Left lung (tissue), 10 donors: ENCODE data around the gene ATCAY. TPM values are rescaled to one million over a fixed set of nuclear protein-coding genes. Genes with fewer than 3 reads are reported as not detected.

Experiments used
- ATAC-seq: fragments of 200-7000 bp; cut with Tn5 transposase; one replicate; pipeline ENCODE4 v1.9.1; 2020; ENCODE audit warnings: moderate library complexity
- DNase-seq, 4 donors: peaks; one replicate each; pipeline ENCODE4 v3.0.0-alpha.2; 2013 to 2020
- H3K27ac ChIP-seq, 2 donors: fragments of 200-600 bp; sonication (generic) in 1 of 2; one replicate each; pipeline versions ENCODE4 v1.5.0 to v1.8.0; 2020 to 2021
- H3K27me3 ChIP-seq, 2 donors: fragments of 200-600 bp; sonication (generic) in 1 of 2; one replicate each; pipeline versions ENCODE4 v1.5.0 to v1.8.0; 2020 to 2021
- H3K36me3 ChIP-seq, 2 donors: fragments of 200-600 bp; sonication (generic) in 1 of 2; one replicate each; pipeline versions ENCODE4 v1.5.0 to v1.8.0; 2020 to 2021
- H3K4me1 ChIP-seq, 2 donors: fragments of 200-600 bp; one replicate each; pipeline ENCODE4 v1.8.0; 2021
- H3K4me3 ChIP-seq, 2 donors: fragments of 200-600 bp; sonication (generic) in 1 of 2; one replicate each; pipeline versions ENCODE4 v1.5.0 to v1.8.0; 2020 to 2021; ENCODE audit warnings: mild to moderate bottlenecking in 1 of 2
- H3K9me3 ChIP-seq, 2 donors: fragments of 200-600 bp; sonication (generic) in 1 of 2; one replicate each; pipeline versions ENCODE4 v1.5.0 to v1.8.0; 2020 to 2021
- intact Hi-C, 2 donors: fragments of 100-400 bp; cut with DNase I; formaldehyde crosslinking; loops; one replicate each; pipeline versions ENCODE4 v1.11.2 to v1.14.2; 2022
- polyA plus RNA-seq, 6 donors: library from polyadenylated mRNA; unstranded; fragments of 120-200 nt; gene quantifications; one replicate each; pipeline ENCODE4 v1.2.1, GENCODE V29; 2013; ENCODE audit not compliant: insufficient read length in 6 of 6
- total RNA-seq, 2 donors: library from RNA; stranded (reverse); fragmentation: NEBNext Ultra II Directional; extraction: Animal tissue kit (Norgen Biotek cat#: 25700); gene quantifications; one replicate each; pipeline ENCODE4 v1.2.1, GENCODE V29; 2021
- TF ChIP-seq, protein P1 (sequence below), 2 donors: fragments of 200-600 bp; sonication (generic) in 1 of 2; IDR thresholded peaks; one replicate each; pipeline versions ENCODE4 v1.5.0 to v1.8.0; 2021; ENCODE audit warnings: antibody characterized with exemption in 2 of 2
- donor health status: DM: no; HTN: yes; CAD: no.
- donor health status: DM: no; HTN: no; CAD: no.

ATCAY gene
- total and polyA plus RNA-seq, 8 donors: 0.14 to 0.34 (median 0.16) TPM; not detected in 2

DNA sequence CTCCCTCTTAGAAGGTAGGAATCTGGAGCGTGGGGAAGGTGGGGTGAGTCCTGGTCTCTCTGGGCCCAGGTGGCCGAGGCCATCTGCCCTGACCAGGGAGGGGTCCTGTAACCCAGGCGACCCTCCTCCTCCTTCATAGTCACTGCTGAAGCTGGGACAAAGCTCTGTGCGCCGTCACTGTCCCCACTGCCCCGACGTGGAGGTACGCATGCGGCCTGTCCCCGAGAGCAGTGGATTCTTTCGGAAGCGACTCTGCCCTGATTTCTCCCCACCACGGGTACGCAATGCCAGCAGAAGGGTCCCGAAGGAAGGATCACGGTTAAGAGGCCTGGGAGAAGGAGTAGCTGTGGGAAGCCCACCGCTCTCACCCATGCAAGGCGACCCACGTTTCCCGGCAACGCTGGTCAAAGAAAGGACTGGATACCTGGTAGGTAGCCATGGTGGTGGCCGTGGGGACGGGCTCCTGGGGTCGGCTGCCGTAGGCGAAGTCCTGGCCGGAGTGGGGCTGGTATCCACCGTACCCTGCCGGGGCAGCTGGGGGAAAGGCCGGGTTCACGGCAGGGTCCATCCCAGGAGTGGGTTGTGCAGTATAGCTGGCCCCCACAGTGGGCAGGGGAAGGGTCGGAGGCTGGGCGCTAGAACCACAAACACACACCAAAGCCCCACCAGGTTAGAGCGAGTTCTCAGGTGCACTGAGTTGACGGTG is 46.0 kb upstream of the ATCAY start:
- no peak overlapping the region for H3K27ac ChIP-seq
- intact Hi-C loops: no loop called here
- H3K4me3 ChIP-seq: no peak overlapping the region
- no peaks in the 10 kb centered on the region for H3K4me1 ChIP-seq
- DNase-seq (peak in 1 of 4 donors; percentile 57), ATAC-seq (no peak)
- no peaks in the 10 kb centered on the region for H3K36me3 ChIP-seq
- TF ChIP-seq, protein P1, sequence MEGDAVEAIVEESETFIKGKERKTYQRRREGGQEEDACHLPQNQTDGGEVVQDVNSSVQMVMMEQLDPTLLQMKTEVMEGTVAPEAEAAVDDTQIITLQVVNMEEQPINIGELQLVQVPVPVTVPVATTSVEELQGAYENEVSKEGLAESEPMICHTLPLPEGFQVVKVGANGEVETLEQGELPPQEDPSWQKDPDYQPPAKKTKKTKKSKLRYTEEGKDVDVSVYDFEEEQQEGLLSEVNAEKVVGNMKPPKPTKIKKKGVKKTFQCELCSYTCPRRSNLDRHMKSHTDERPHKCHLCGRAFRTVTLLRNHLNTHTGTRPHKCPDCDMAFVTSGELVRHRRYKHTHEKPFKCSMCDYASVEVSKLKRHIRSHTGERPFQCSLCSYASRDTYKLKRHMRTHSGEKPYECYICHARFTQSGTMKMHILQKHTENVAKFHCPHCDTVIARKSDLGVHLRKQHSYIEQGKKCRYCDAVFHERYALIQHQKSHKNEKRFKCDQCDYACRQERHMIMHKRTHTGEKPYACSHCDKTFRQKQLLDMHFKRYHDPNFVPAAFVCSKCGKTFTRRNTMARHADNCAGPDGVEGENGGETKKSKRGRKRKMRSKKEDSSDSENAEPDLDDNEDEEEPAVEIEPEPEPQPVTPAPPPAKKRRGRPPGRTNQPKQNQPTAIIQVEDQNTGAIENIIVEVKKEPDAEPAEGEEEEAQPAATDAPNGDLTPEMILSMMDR (IDR thresholded peaks at IDR 0.05): no peak
- H3K27me3 ChIP-seq: peaks cover 0 to 39% of the 10 kb centered on the region in 2 donors
- no peaks in the 10 kb centered on the region for H3K9me3 ChIP-seq

DNA sequence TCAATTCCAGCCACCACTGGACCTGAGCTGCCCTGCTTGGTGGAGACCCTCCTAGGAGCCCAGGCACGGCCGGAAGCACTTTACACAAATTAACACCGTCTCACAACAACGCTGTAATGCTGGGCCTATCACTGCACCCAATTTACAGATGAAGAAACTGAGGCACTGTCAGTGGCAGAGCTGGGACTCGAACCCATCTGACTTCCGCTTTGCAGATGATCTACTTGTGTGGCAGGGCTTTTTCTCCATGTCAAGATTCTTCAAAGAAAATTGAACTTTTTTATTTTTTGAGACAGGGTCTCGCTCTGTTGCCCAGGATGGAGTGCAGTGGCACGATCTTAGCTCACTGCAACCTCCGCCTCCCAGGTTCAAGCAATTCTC is 45.4 kb upstream of the ATCAY start:
- TF ChIP-seq, protein P1 (IDR thresholded peaks at IDR 0.05): no peak
- intact Hi-C loops: no loop called here
- ATAC-seq: no peak
- Histone ChIP-seq H3K36me3 (no peaks in the 10 kb centered on the region), H3K4me3 (no peak overlapping the region), H3K9me3 (no peaks in the 10 kb centered on the region), H3K4me1 (no peaks in the 10 kb centered on the region), H3K27me3 (peaks cover 0 to 39% of the 10 kb centered on the region in 2 donors), H3K27ac (no peak overlapping the region)
- no peak for DNase-seq

DNA sequence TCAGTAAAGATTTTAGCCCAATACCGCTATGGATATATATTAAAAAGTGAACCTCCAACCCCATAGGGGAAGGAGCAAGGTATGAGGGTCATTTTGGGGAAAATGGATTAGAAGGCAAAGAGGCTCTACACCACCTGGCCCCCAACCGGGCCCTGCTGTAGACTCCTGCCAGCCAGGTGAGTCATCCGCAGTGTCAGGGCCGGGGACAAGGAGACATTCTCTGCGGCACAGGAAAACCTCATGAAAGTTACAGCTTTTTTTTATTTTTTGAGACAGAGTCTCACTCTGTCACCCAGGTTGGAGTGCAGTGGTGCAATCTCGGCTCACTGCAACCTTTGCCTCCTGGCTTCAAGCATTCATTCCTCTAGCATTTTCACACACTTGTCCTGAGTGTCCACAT is 43.6 kb upstream of the ATCAY start:
- Histone ChIP-seq H3K4me3 (no peak overlapping the region), H3K4me1 (no peaks in the 10 kb centered on the region), H3K27me3 (peaks cover 0 to 24% of the 10 kb centered on the region in 2 donors), H3K9me3 (no peaks in the 10 kb centered on the region), H3K36me3 (no peaks in the 10 kb centered on the region), H3K27ac (no peak overlapping the region)
- no peak for ATAC-seq
- TF ChIP-seq, protein P1 (IDR thresholded peaks at IDR 0.05): no peak
- DNase-seq: no peak
- intact Hi-C loops: no loop called here

DNA sequence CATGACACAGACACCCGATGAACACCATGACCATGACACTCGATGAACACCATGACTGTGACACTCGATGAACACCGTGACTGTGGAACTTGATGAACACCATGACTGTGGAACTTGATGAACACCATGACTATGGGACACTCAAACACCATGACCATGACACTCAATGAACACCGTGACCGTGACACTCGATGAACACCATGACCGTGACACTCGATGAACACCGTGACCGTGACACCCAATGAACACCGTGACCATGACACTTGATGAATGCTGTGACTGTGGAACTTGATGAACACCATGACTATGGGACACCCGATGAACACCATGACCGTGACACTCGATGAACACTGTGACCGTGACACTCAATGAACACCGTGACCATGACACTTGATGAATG is 43.2 kb upstream of the ATCAY start:
- H3K9me3 ChIP-seq: no peaks in the 10 kb centered on the region
- H3K27me3 ChIP-seq: peaks cover 0 to 20% of the 10 kb centered on the region in 2 donors
- no peaks in the 10 kb centered on the region for H3K4me1 ChIP-seq
- no peak for DNase-seq
- TF ChIP-seq, protein P1 (IDR thresholded peaks at IDR 0.05): no peak
- H3K4me3 ChIP-seq: no peak overlapping the region
- H3K27ac ChIP-seq: no peak overlapping the region
- H3K36me3 ChIP-seq: no peaks in the 10 kb centered on the region
- intact Hi-C loops: no loop called here
- no peak for ATAC-seq

DNA sequence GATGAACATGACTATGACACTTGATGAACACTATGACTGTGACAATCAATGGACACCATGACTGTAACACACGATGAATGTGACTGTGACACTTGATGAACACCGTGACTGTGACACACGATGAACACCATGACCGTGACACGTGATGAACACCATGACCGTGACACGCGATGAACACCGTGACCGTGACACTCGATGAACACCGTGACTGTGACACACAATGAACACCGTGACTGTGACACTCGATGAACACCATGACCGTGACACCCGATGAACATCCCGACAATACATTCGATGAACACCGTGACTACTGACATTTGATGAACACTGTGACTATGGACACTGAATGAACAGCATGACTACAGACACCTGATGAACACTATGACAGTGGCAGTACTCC is 42.6 kb upstream of the ATCAY start:
- intact Hi-C loops: no loop called here
- TF ChIP-seq, protein P1 (IDR thresholded peaks at IDR 0.05): no peak
- H3K27ac ChIP-seq: no peak overlapping the region

More for the DNA sequence above, 42.6 kb upstream of the ATCAY start:
- H3K4me1 ChIP-seq: no peaks in the 10 kb centered on the region
- no peak for ATAC-seq
- H3K27me3 ChIP-seq: peaks cover 0 to 16% of the 10 kb centered on the region in 2 donors
- no peak for DNase-seq
- H3K4me3 ChIP-seq: no peak overlapping the region
- H3K9me3 ChIP-seq: no peaks in the 10 kb centered on the region
- H3K36me3 ChIP-seq: no peaks in the 10 kb centered on the region
